GM23248 (cell line): ENCODE data around the gene HERC2. TPM values are rescaled to one million over a fixed set of nuclear protein-coding genes. Genes with fewer than 3 reads are reported as not detected.

Experiments used
- DNase-seq: peaks from one replicate; pipeline ENCODE4 v3.0.0-alpha.2; 2015
- H2AFZ ChIP-seq: fragments of 200-600 bp; sonication (generic); 2 replicates; pipeline ENCODE4 v1.6.1; 2016; ENCODE audit warnings: antibody characterized with exemption
- H3F3A ChIP-seq: fragments of 200-600 bp; sonication (generic); 2 replicates; pipeline ENCODE4 v1.6.1; 2016; ENCODE audit warnings: mild to moderate bottlenecking, antibody characterized with exemption, mixed run types; ENCODE audit not compliant: insufficient read depth
- H3K27ac ChIP-seq: fragments of 200-600 bp; sonication (generic); 2 replicates; pipeline ENCODE4 v1.5.1; 2016; ENCODE audit warnings: mild to moderate bottlenecking
- H3K27me3 ChIP-seq: fragments of 200-600 bp; sonication (generic); replicated peaks from 2 replicates; pipeline ENCODE4 v1.6.1; 2016; ENCODE audit warnings: mild to moderate bottlenecking; ENCODE audit not compliant: insufficient read depth
- H3K36me3 ChIP-seq: fragments of 200-600 bp; sonication (generic); 2 replicates; pipeline ENCODE4 v1.6.1; 2016; ENCODE audit warnings: low read depth, mild to moderate bottlenecking
- H3K4me1 ChIP-seq: fragments of 200-600 bp; sonication (generic); 2 replicates; pipeline ENCODE4 v1.6.1; 2016; ENCODE audit warnings: mild to moderate bottlenecking; ENCODE audit not compliant: insufficient read depth
- H3K4me2 ChIP-seq: fragments of 200-600 bp; sonication (generic); one replicate; pipeline ENCODE4 v1.6.1; 2016; ENCODE audit warnings: mild to moderate bottlenecking; ENCODE audit not compliant: unreplicated experiment
- H3K4me3 ChIP-seq: fragments of 200-600 bp; sonication (generic); 2 replicates; pipeline ENCODE4 v1.5.1; 2016; ENCODE audit warnings: mild to moderate bottlenecking
- H3K79me2 ChIP-seq: fragments of 200-600 bp; sonication (generic); 2 replicates; pipeline ENCODE4 v1.6.1; 2016; ENCODE audit warnings: mild to moderate bottlenecking; ENCODE audit not compliant: insufficient read depth
- H3K9ac ChIP-seq: fragments of 200-600 bp; sonication (generic); 2 replicates; pipeline ENCODE4 v1.6.1; 2016; ENCODE audit warnings: mild to moderate bottlenecking
- H3K9me2 ChIP-seq: fragments of 200-600 bp; sonication (generic); 2 replicates; pipeline ENCODE4 v1.6.1; 2016; ENCODE audit warnings: mixed run types, mild to moderate bottlenecking, moderate library complexity; ENCODE audit not compliant: insufficient read depth
- H3K9me3 ChIP-seq: fragments of 200-600 bp; sonication (generic); one replicate; pipeline ENCODE4 v1.6.1; 2017; ENCODE audit warnings: low read depth
- H4K20me1 ChIP-seq: fragments of 200-600 bp; sonication (generic); 2 replicates; pipeline ENCODE4 v1.6.0; 2016; ENCODE audit not compliant: insufficient read depth
- EZH2 ChIP-seq: fragments of 200-600 bp; sonication (generic); IDR thresholded peaks from 2 replicates; pipeline ENCODE4 v1.6.1; 2018; ENCODE audit warnings: antibody characterized with exemption, mild to moderate bottlenecking; ENCODE audit not compliant: insufficient read depth, poor library complexity, severe bottlenecking
- EZH2phosphoT487 ChIP-seq: fragments of 200-600 bp; sonication (generic); IDR thresholded peaks from 2 replicates; pipeline ENCODE4 v1.6.1; 2018; ENCODE audit warnings: antibody characterized with exemption, moderate library complexity, mild to moderate bottlenecking, low read depth; ENCODE audit not compliant: insufficient read depth
- WGBS, 2 experiments: methylation state at CpG; one replicate each; pipeline ENCODE4 v1.1.6; 2015 to 2017; ENCODE audit warnings: low lambda C conversion rate in 2 of 2, low coverage in 1 of 2; ENCODE audit errors: missing lambda C conversion rate in 2 of 2; 5-methylcytosine and 5-hydroxymethylcytosine counted together
- in situ Hi-C: fragments of 300-500 bp; cut with MboI; formaldehyde crosslinking; loops from 2 replicates; pipeline ENCODE4 v1.15.0; 2020
- polyA plus RNA-seq: library from polyadenylated mRNA; unstranded; fragments of >200 nt; fragmentation: Nextera tagmentation; extraction: Ambion mirVana; gene quantifications from 2 replicates; pipeline ENCODE4 v1.2.1, GENCODE V29; 2016
- small RNA-seq: library from RNA; depleted of rRNA; stranded (forward); fragments of <200 nt; gene quantifications from one replicate; pipeline ENCODE3, GENCODE V24; 2014; ENCODE audit warnings: low read depth, low replicate concordance
- total RNA-seq: library from RNA; depleted of rRNA; stranded (reverse); fragments of >200 nt; shearing (Covaris generic); gene quantifications from 2 replicates; pipeline ENCODE4 v1.2.3, GENCODE V29; 2014; rRNA removed

Gene HERC2
- total and polyA plus RNA-seq, 2 experiments from 2014 or later = 28.7 to 36.6 TPM

GRCh38 chr15:28078191-28078719 lies 243.7 kb downstream of the HERC2 start:
- no peaks in the 10 kb centered on the region for H3K79me2 ChIP-seq
- no peak overlapping the region for H3K9ac ChIP-seq
- no peaks in the 10 kb centered on the region for H3K4me1 ChIP-seq
- no peaks in the 10 kb centered on the region for H3K36me3 ChIP-seq
- no peaks in the 10 kb centered on the region for H3K9me3 ChIP-seq
- WGBS, 2 experiments = 0 to 15% methylated on average over 1 of the region's 1 CpG
- H3K9me2 ChIP-seq = no peaks in the 10 kb centered on the region
- H3F3A ChIP-seq = no peaks in the 10 kb centered on the region
- no peak for DNase-seq
- no peak overlapping the region for H2AFZ ChIP-seq
- TF ChIP-seq EZH2 = no peak
- no peak for TF ChIP-seq EZH2phosphoT487
- no peak overlapping the region for H3K27ac ChIP-seq
- H4K20me1 ChIP-seq = no peaks in the 10 kb centered on the region
- no peak overlapping the region for H3K4me3 ChIP-seq
- in situ Hi-C loops = no loop called here
- H3K27me3 ChIP-seq = 0 out of 2 replicates have a peak, but pooled peaks cover 6% of the 10 kb centered on the region
- no peak overlapping the region for H3K4me2 ChIP-seq

GRCh38 chr15:28075573-28075972 lies 246.4 kb downstream of the HERC2 start:
- Histone ChIP-seq H3K9ac (no peak overlapping the region), H3F3A (no peaks in the 10 kb centered on the region), H3K27me3 (0 out of 2 replicates have a peak, but pooled peaks cover 6% of the 10 kb centered on the region), H3K36me3 (no peaks in the 10 kb centered on the region), H3K9me2 (no peaks in the 10 kb centered on the region), H3K27ac (no peak overlapping the region), H2AFZ (no peak overlapping the region), H3K4me1 (no peaks in the 10 kb centered on the region), H3K79me2 (no peaks in the 10 kb centered on the region), H3K4me2 (no peak overlapping the region), H3K4me3 (no peak overlapping the region), H3K9me3 (no peaks in the 10 kb centered on the region), H4K20me1 (no peaks in the 10 kb centered on the region)
- 39 to 62% methylated on average over 1 of the region's 1 CpG for WGBS, 2 experiments
- TF ChIP-seq EZH2 = no peak
- TF ChIP-seq EZH2phosphoT487 = no peak
- in situ Hi-C loops = no loop called here
- DNase-seq = no peak

DNA sequence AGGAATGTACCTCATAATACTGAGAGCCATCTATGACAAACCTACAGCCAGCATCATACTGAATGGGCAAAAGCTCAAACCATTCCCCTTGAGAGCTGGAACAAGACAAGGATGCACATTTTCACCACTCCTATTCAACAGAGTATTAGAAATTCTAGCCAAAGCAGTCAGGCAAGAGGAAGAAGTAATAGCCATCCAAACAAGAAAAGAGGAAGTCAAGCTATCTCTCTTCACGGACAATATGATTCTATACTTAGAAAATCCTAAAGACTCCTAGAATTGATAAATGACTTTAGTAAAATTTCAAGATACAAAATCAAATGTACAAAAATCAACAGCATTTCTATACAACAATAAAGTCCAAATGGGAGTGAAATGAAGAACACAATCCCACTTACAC lies 253.0 kb downstream of the HERC2 start:
- Histone ChIP-seq H3K4me1 (no peaks in the 10 kb centered on the region), H3K9me3 (no peaks in the 10 kb centered on the region), H3K27ac (no peak overlapping the region), H3K36me3 (no peaks in the 10 kb centered on the region), H3K79me2 (no peaks in the 10 kb centered on the region), H3F3A (no peaks in the 10 kb centered on the region), H3K27me3 (no peaks in the 10 kb centered on the region), H3K9me2 (no peaks in the 10 kb centered on the region), H3K4me2 (no peak overlapping the region), H3K9ac (no peak overlapping the region), H3K4me3 (no peak overlapping the region), H2AFZ (no peak overlapping the region), H4K20me1 (no peaks in the 10 kb centered on the region)
- WGBS, 2 experiments = 26 to 36% methylated on average over 1 of the region's 1 CpG
- in situ Hi-C loops = no loop called here
- no peak for DNase-seq
- no peak for TF ChIP-seq EZH2
- no peak for TF ChIP-seq EZH2phosphoT487

GRCh38 chr15:28066231-28066630 lies 255.7 kb downstream of the HERC2 start:
- no peak overlapping the region for H3K27ac ChIP-seq
- H3K4me2 ChIP-seq = no peak overlapping the region
- no peak for DNase-seq
- TF ChIP-seq EZH2 (no peak), EZH2phosphoT487 (no peak)
- H3K36me3 ChIP-seq = no peaks in the 10 kb centered on the region
- in situ Hi-C loops = no loop called here
- H3K9ac ChIP-seq = no peak overlapping the region
- no peak overlapping the region for H3K4me3 ChIP-seq
- no peaks in the 10 kb centered on the region for H3K4me1 ChIP-seq
- H4K20me1 ChIP-seq = no peaks in the 10 kb centered on the region
- WGBS, 2 experiments = 2 to 8% methylated on average over 3 of the region's 3 CpGs
- H2AFZ ChIP-seq = no peak overlapping the region
- H3K9me2 ChIP-seq = no peaks in the 10 kb centered on the region
- no peaks in the 10 kb centered on the region for H3K9me3 ChIP-seq
- no peaks in the 10 kb centered on the region for H3F3A ChIP-seq
- no peaks in the 10 kb centered on the region for H3K79me2 ChIP-seq
- H3K27me3 ChIP-seq = no peaks in the 10 kb centered on the region

Small RNA genes lying within 50 kb of the gene (small RNA-seq; reads per million reads assigned to genes)
- not detected for gene AC091304.5

Other genes starting within 250 kb of the HERC2 start
- gene OCA2, start 222.9 kb downstream of the HERC2 start, total RNA-seq = not detected in 2 replicates
- gene OCA2, start 222.9 kb downstream of the HERC2 start, polyA plus RNA-seq = not detected in 2 replicates
- gene GOLGA6L24, start 35.9 kb upstream of the HERC2 start, total RNA-seq = not detected in 2 replicates
- gene GOLGA6L24, start 35.9 kb upstream of the HERC2 start, polyA plus RNA-seq = not detected in 2 replicates
- not detected in 2 replicates for gene GOLGA8F, start 56.5 kb upstream of the HERC2 start, total RNA-seq
- 0.04 and 0.28 TPM in 2 replicates for gene GOLGA8F, start 56.5 kb upstream of the HERC2 start, polyA plus RNA-seq
- under 0.01 TPM in 1 of 2 replicates, not detected in the other for gene GOLGA8G, start 210.8 kb upstream of the HERC2 start, total RNA-seq
- not detected in 2 replicates for gene GOLGA8G, start 210.8 kb upstream of the HERC2 start, polyA plus RNA-seq
- gene GOLGA6L25, start 231.4 kb upstream of the HERC2 start, total RNA-seq = not detected in 2 replicates
- not detected in 2 replicates for gene GOLGA6L25, start 231.4 kb upstream of the HERC2 start, polyA plus RNA-seq